A673 (cell line): ENCODE results near the gene OLIG2.

Experiments used
- CTCF ChIP-seq: fragments of 300-800, 200-600 bp; sonication (generic); conservative IDR thresholded peaks from 2 replicates; pipeline ENCODE4 v1.5.1; 2017; ENCODE audit warnings: low read depth, mild to moderate bottlenecking, antibody characterized with exemption, low read length, moderate library complexity, mixed read lengths
- EZH2 ChIP-seq: fragments of 200-600 bp; sonication (generic); IDR thresholded peaks from 2 replicates; pipeline ENCODE4 v1.6.1; 2017; ENCODE audit warnings: borderline replicate concordance, low read depth, mild to moderate bottlenecking, mixed read lengths, antibody characterized with exemption, low read length; ENCODE audit not compliant: poor library complexity, severe bottlenecking

DNA sequence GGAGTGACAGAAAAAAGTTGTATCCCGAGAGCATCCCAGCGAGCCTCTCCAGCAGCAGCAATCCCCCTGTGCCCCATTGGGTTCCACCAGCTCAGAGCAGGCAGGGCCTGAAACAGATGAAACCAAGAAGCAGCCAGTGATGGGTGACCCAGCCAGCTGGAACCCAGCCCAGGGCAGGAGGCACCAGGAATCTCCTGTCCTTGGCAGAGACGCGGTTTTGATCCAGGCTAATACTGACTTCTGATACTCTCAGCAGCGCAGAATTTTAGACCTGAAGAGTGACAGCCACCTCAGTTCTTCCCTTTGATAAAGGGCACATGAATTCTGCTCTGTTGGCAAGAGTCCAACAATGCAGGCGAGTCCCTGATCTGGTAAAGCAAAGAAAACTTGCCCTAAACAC is 32.8 kb downstream of the OLIG2 start:
- TF ChIP-seq CTCF (no peak), EZH2 (no peak)
